Gastroesophageal sphincter (tissue), 3 donors: ENCODE data around the gene PKHD1.

Experiments used
- CTCF ChIP-seq, 4 experiments: fragments of 200-600 bp in 2 of 4; fragments of 450-650 bp in 2 of 4; sonication (generic) in 1 of 4; IDR thresholded peaks; one replicate each; pipeline ENCODE4 v1.5.1; 2017 to 2019; ENCODE audit warnings: antibody characterized with exemption in 4 of 4, mild to moderate bottlenecking in 2 of 4, moderate library complexity in 2 of 4
- EP300 ChIP-seq: sonication (generic); formaldehyde crosslinking; IDR thresholded peaks from one replicate; pipeline ENCODE4 v1.6.1; 2017; ENCODE audit warnings: antibody characterized with exemption, mild to moderate bottlenecking
- POLR2A ChIP-seq, 2 donors: fragments of 450-650 bp; IDR thresholded peaks; one replicate each; pipeline ENCODE4 v1.6.1; 2017; ENCODE audit warnings: antibody characterized with exemption in 2 of 2, mild to moderate bottlenecking in 2 of 2, moderate library complexity in 1 of 2
- POLR2AphosphoS5 ChIP-seq: sonication (generic); formaldehyde crosslinking; IDR thresholded peaks from one replicate; pipeline ENCODE4 v1.6.1; 2017; ENCODE audit warnings: antibody characterized with exemption

- TF ChIP-seq CTCF (IDR thresholded peaks at IDR 0.05) (no peak), POLR2A (IDR thresholded peaks at IDR 0.05) (no peak), POLR2AphosphoS5 (no peak), EP300 (no peak)
These were observed 153.3 kb downstream of the PKHD1 start for GRCh38 chr6:51934098-51934497.
